ENCODE results near the gene CDON.

Gene CDON

GRCh38 chr11:125968354-125968753, 94.3 kb downstream of the CDON start:
- H3K27ac ChIP-seq (replicated peaks; ENCODE audit: low read length) = no peak overlapping the region
- no peak overlapping the region for H4K8ac ChIP-seq (ENCODE audit: low read depth, low read length)
- H3K18ac ChIP-seq (ENCODE audit: low read length) = no peak overlapping the region
- H3K14ac ChIP-seq (ENCODE audit: low read length) = no peak overlapping the region
- H3K4ac ChIP-seq (ENCODE audit: low read length) = no peak overlapping the region
- no peak overlapping the region for H3K9ac ChIP-seq (ENCODE audit: low read depth, low read length, poor library complexity)
- no peak overlapping the region for H4K91ac ChIP-seq (ENCODE audit: low read depth, low read length, poor library complexity)
- H3K4me1 ChIP-seq (ENCODE audit: control insufficient read depth in 2 of 2, insufficient read depth in 1 of 2, low read depth in 1 of 2, low read length in 2 of 2) = no peaks in the 10 kb centered on the region
- no peak overlapping the region for H2AFZ ChIP-seq (ENCODE audit: low read length)
- H3K23ac ChIP-seq (ENCODE audit: low read depth, low read length, poor library complexity) = no peak overlapping the region
- no peaks in the 10 kb centered on the region for H3K27me3 ChIP-seq (ENCODE audit: control insufficient read depth in 3 of 3, insufficient read depth in 3 of 3, low read depth in 1 of 3, low read length in 3 of 3)
- H2AK5ac ChIP-seq (ENCODE audit: low read depth, low read length) = no peak overlapping the region
- no peak overlapping the region for H2BK120ac ChIP-seq (ENCODE audit: low read depth, low read length)
- no peak overlapping the region for H2BK5ac ChIP-seq (ENCODE audit: low read length)
- no peak overlapping the region for H3K4me2 ChIP-seq (ENCODE audit: insufficient read depth, low read length, poor library complexity, severe bottlenecking)
- no peak overlapping the region for H2BK15ac ChIP-seq (ENCODE audit: low read length)
- peaks cover 4% of the 10 kb centered on the region in 2 donors for H3K9me3 ChIP-seq (replicated peaks in 1 of 2; ENCODE audit: control insufficient read depth in 2 of 2, insufficient read depth in 1 of 2, low read depth in 1 of 2, low read length in 2 of 2)
- no peak overlapping the region for H3K4me3 ChIP-seq (ENCODE audit: low read length in 2 of 2)
- WGBS, 2 donors (ENCODE audit: extremely low coverage in 2 of 2, insufficient read length in 2 of 2, insufficient replicate concordance in 1 of 2) = no CpG with 5 or more reads among the region's 7 CpGs
- DNase-seq (ENCODE audit: low spot score) = no peak
- peaks cover 3 to 11% of the 10 kb centered on the region in 2 donors for H3K36me3 ChIP-seq (replicated peaks in 1 of 2; ENCODE audit: control insufficient read depth in 2 of 2, insufficient read depth in 2 of 2, low read length in 2 of 2)
- H2BK12ac ChIP-seq (ENCODE audit: low read length) = no peak overlapping the region
- H3K79me1 ChIP-seq (ENCODE audit: low read depth, low read length) = no peaks in the 10 kb centered on the region

- H3K4me3 ChIP-seq (ENCODE audit: low read length in 2 of 2) = no peak overlapping the region
- no peak overlapping the region for H4K8ac ChIP-seq (ENCODE audit: low read depth, low read length)
- no peak overlapping the region for H3K23ac ChIP-seq (ENCODE audit: low read depth, low read length, poor library complexity)
- no peaks in the 10 kb centered on the region for H3K27me3 ChIP-seq (ENCODE audit: control insufficient read depth in 3 of 3, insufficient read depth in 3 of 3, low read depth in 1 of 3, low read length in 3 of 3)
- H3K36me3 ChIP-seq (replicated peaks in 1 of 2; ENCODE audit: control insufficient read depth in 2 of 2, insufficient read depth in 2 of 2, low read length in 2 of 2) = peaks cover 3 to 11% of the 10 kb centered on the region in 2 donors
- no peak overlapping the region for H2BK120ac ChIP-seq (ENCODE audit: low read depth, low read length)
- H3K9me3 ChIP-seq (replicated peaks in 1 of 2; ENCODE audit: control insufficient read depth in 2 of 2, insufficient read depth in 1 of 2, low read depth in 1 of 2, low read length in 2 of 2) = peaks cover 6 to 13% of the 10 kb centered on the region in 2 donors
- H3K4ac ChIP-seq (ENCODE audit: low read length) = no peak overlapping the region
- H2BK12ac ChIP-seq (ENCODE audit: low read length) = no peak overlapping the region
- H3K27ac ChIP-seq (replicated peaks; ENCODE audit: low read length) = no peak overlapping the region
- DNase-seq (ENCODE audit: low spot score) = no peak
- no peak overlapping the region for H3K18ac ChIP-seq (ENCODE audit: low read length)
- no peak overlapping the region for H2AK5ac ChIP-seq (ENCODE audit: low read depth, low read length)
- no peak overlapping the region for H2AFZ ChIP-seq (ENCODE audit: low read length)
- no peaks in the 10 kb centered on the region for H3K4me1 ChIP-seq (ENCODE audit: control insufficient read depth in 2 of 2, insufficient read depth in 1 of 2, low read depth in 1 of 2, low read length in 2 of 2)
- no peak overlapping the region for H3K4me2 ChIP-seq (ENCODE audit: insufficient read depth, low read length, poor library complexity, severe bottlenecking)
- WGBS, 2 donors (ENCODE audit: extremely low coverage in 2 of 2, insufficient read length in 2 of 2, insufficient replicate concordance in 1 of 2) = no CpG with 5 or more reads among the region's 4 CpGs
- no peak overlapping the region for H3K14ac ChIP-seq (ENCODE audit: low read length)
- H2BK15ac ChIP-seq (ENCODE audit: low read length) = no peak overlapping the region
- H3K9ac ChIP-seq (ENCODE audit: low read depth, low read length, poor library complexity) = no peak overlapping the region
- H3K79me1 ChIP-seq (ENCODE audit: low read depth, low read length) = no peaks in the 10 kb centered on the region
- no peak overlapping the region for H4K91ac ChIP-seq (ENCODE audit: low read depth, low read length, poor library complexity)
- no peak overlapping the region for H2BK5ac ChIP-seq (ENCODE audit: low read length)
Observed at GRCh38 chr11:125967515-125967914, 95.2 kb downstream of the CDON start.

GRCh38 chr11:125960771-125961170, 101.9 kb downstream of the CDON start:
- Histone ChIP-seq H4K91ac (ENCODE audit: low read depth, low read length, poor library complexity) (no peak overlapping the region), H3K23ac (ENCODE audit: low read depth, low read length, poor library complexity) (no peak overlapping the region), H3K4me3 (ENCODE audit: low read length in 2 of 2) (no peak overlapping the region), H2BK120ac (ENCODE audit: low read depth, low read length) (no peak overlapping the region), H2AK5ac (ENCODE audit: low read depth, low read length) (no peak overlapping the region), H3K9ac (ENCODE audit: low read depth, low read length, poor library complexity) (no peak overlapping the region), H2BK12ac (ENCODE audit: low read length) (no peak overlapping the region), H2BK5ac (ENCODE audit: low read length) (no peak overlapping the region), H3K27me3 (ENCODE audit: control insufficient read depth in 3 of 3, insufficient read depth in 3 of 3, low read depth in 1 of 3, low read length in 3 of 3) (no peaks in the 10 kb centered on the region), H3K79me1 (ENCODE audit: low read depth, low read length) (no peaks in the 10 kb centered on the region), H3K18ac (ENCODE audit: low read length) (no peak overlapping the region), H3K4me2 (ENCODE audit: insufficient read depth, low read length, poor library complexity, severe bottlenecking) (no peak overlapping the region), H2AFZ (ENCODE audit: low read length) (no peak overlapping the region), H3K4ac (ENCODE audit: low read length) (no peak overlapping the region), H2BK15ac (ENCODE audit: low read length) (no peak overlapping the region), H3K9me3 (replicated peaks in 1 of 2; ENCODE audit: control insufficient read depth in 2 of 2, insufficient read depth in 1 of 2, low read depth in 1 of 2, low read length in 2 of 2) (peaks cover 8 to 32% of the 10 kb centered on the region in 2 donors), H3K4me1 (ENCODE audit: control insufficient read depth in 2 of 2, insufficient read depth in 1 of 2, low read depth in 1 of 2, low read length in 2 of 2) (peaks cover 0 to 2% of the 10 kb centered on the region in 2 donors), H3K36me3 (replicated peaks in 1 of 2; ENCODE audit: control insufficient read depth in 2 of 2, insufficient read depth in 2 of 2, low read length in 2 of 2) (peaks cover 31 to 32% of the 10 kb centered on the region in 2 donors), H4K8ac (ENCODE audit: low read depth, low read length) (no peak overlapping the region), H3K14ac (ENCODE audit: low read length) (no peak overlapping the region), H3K27ac (replicated peaks; ENCODE audit: low read length) (no peak overlapping the region)
- no CpG with 5 or more reads among the region's 6 CpGs for WGBS, 2 donors (ENCODE audit: extremely low coverage in 2 of 2, insufficient read length in 2 of 2, insufficient replicate concordance in 1 of 2)
- DNase-seq (ENCODE audit: low spot score) = no peak

- Histone ChIP-seq H3K18ac (ENCODE audit: low read length) (no peak overlapping the region), H3K9ac (ENCODE audit: low read depth, low read length, poor library complexity) (no peak overlapping the region), H2BK120ac (ENCODE audit: low read depth, low read length) (no peak overlapping the region), H2BK15ac (ENCODE audit: low read length) (no peak overlapping the region), H3K9me3 (replicated peaks in 1 of 2; ENCODE audit: control insufficient read depth in 2 of 2, insufficient read depth in 1 of 2, low read depth in 1 of 2, low read length in 2 of 2) (peaks cover 6 to 32% of the 10 kb centered on the region in 2 donors), H2BK5ac (ENCODE audit: low read length) (no peak overlapping the region), H3K79me1 (ENCODE audit: low read depth, low read length) (no peaks in the 10 kb centered on the region), H3K4me1 (ENCODE audit: control insufficient read depth in 2 of 2, insufficient read depth in 1 of 2, low read depth in 1 of 2, low read length in 2 of 2) (peaks cover 0 to 2% of the 10 kb centered on the region in 2 donors), H4K8ac (ENCODE audit: low read depth, low read length) (no peak overlapping the region), H3K27me3 (ENCODE audit: control insufficient read depth in 3 of 3, insufficient read depth in 3 of 3, low read depth in 1 of 3, low read length in 3 of 3) (no peaks in the 10 kb centered on the region), H3K27ac (replicated peaks; ENCODE audit: low read length) (no peak overlapping the region), H3K4me3 (ENCODE audit: low read length in 2 of 2) (no peak overlapping the region), H3K4me2 (ENCODE audit: insufficient read depth, low read length, poor library complexity, severe bottlenecking) (no peak overlapping the region), H4K91ac (ENCODE audit: low read depth, low read length, poor library complexity) (no peak overlapping the region), H2AFZ (ENCODE audit: low read length) (no peak overlapping the region), H3K23ac (ENCODE audit: low read depth, low read length, poor library complexity) (no peak overlapping the region), H3K36me3 (replicated peaks in 1 of 2; ENCODE audit: control insufficient read depth in 2 of 2, insufficient read depth in 2 of 2, low read length in 2 of 2) (peaks cover 29 to 32% of the 10 kb centered on the region in 2 donors), H2AK5ac (ENCODE audit: low read depth, low read length) (no peak overlapping the region), H2BK12ac (ENCODE audit: low read length) (no peak overlapping the region), H3K14ac (ENCODE audit: low read length) (no peak overlapping the region), H3K4ac (ENCODE audit: low read length) (no peak overlapping the region)
- no peak for DNase-seq (ENCODE audit: low spot score)
- no CpG with 5 or more reads among the region's 10 CpGs for WGBS, 2 donors (ENCODE audit: extremely low coverage in 2 of 2, insufficient read length in 2 of 2, insufficient replicate concordance in 1 of 2)
Observed at GRCh38 chr11:125959931-125960330, 102.7 kb downstream of the CDON start.

Measured in neuronal stem cell (in vitro differentiated cells).